MM.1S (cell line): ENCODE measurements around the gene ST6GAL1.

Experiments used
- EZH2phosphoT487 ChIP-seq: fragments of 300-600 bp; sonication (generic); IDR thresholded peaks from 2 replicates; pipeline ENCODE4 v1.6.1; 2018; ENCODE audit warnings: antibody characterized with exemption, low read length
- TF ChIP-seq, protein P1 (sequence below): fragments of 300-600 bp; sonication (generic); IDR thresholded peaks from 2 replicates; pipeline ENCODE4 v1.5.1; 2016; ENCODE audit warnings: antibody characterized with exemption, low read length, mixed read lengths

DNA sequence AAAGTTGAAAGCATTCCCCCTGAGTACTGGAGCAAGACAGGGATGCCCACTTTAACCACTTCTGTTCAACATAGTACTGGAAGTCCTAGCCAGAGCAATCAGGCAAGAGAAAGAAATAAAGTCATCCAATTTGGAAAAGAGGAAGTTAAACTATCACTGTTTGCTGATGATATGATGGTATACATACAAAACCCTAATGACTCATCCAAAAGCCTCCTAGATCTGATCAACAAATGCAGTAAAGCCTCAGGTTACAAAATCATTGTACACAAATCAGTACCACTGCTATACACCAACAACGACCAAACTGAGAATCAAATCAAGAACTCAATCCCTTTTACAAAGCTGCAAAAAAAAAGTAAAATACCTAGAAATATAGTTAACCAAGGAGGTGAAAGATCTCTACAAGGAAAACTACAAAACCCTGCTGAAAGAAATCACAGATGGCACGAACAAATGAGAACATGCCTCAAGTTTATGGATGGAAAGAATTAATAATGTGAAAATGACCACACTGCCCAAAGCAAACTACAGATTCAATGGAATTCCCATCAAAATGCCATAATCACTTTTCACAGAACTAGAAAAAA, 168.7 kb downstream of the ST6GAL1 start:
- TF ChIP-seq, protein P1, sequence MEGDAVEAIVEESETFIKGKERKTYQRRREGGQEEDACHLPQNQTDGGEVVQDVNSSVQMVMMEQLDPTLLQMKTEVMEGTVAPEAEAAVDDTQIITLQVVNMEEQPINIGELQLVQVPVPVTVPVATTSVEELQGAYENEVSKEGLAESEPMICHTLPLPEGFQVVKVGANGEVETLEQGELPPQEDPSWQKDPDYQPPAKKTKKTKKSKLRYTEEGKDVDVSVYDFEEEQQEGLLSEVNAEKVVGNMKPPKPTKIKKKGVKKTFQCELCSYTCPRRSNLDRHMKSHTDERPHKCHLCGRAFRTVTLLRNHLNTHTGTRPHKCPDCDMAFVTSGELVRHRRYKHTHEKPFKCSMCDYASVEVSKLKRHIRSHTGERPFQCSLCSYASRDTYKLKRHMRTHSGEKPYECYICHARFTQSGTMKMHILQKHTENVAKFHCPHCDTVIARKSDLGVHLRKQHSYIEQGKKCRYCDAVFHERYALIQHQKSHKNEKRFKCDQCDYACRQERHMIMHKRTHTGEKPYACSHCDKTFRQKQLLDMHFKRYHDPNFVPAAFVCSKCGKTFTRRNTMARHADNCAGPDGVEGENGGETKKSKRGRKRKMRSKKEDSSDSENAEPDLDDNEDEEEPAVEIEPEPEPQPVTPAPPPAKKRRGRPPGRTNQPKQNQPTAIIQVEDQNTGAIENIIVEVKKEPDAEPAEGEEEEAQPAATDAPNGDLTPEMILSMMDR = no peak
- TF ChIP-seq EZH2phosphoT487 = no peak
